ENCODE data around the gene PIP5K1C. TPM values are rescaled to one million over a fixed set of nuclear protein-coding genes. Genes with fewer than 3 reads are reported as not detected.

PIP5K1C gene
- total and polyA plus RNA-seq, 10 of the 15 experiments (the other 5 are each of a cell fraction or from before 2014, with no cell fraction given), result 0.39 to 19.6 (median 5.3) TPM

- no peak for FAIRE-seq
- Histone ChIP-seq H3K9ac (ENCODE audit: control insufficient read depth, insufficient read depth, low read length) (no peak overlapping the region), H3K4me1 (ENCODE audit: control insufficient read depth, insufficient read depth, low read length) (no peaks in the 10 kb centered on the region; the same call in 1 of the 2 replicates), H3K9me3 (replicated peaks; ENCODE audit: control insufficient read depth, insufficient read depth, low read length) (no peaks in the 10 kb centered on the region; the same call in 2 of the 3 replicates), H3K27ac (ENCODE audit: control insufficient read depth, insufficient read depth) (no peak overlapping the region), H3K4me3 (no peak overlapping the region), H3K36me3 (ENCODE audit: control insufficient read depth in 2 of 2, insufficient read depth in 2 of 2, low read length in 1 of 2) (no peaks in the 10 kb centered on the region; a peak in 1 of 4 replicates), H3K4me2 (ENCODE audit: control insufficient read depth, insufficient read depth) (no peak overlapping the region), H4K20me1 (ENCODE audit: control insufficient read depth, insufficient read depth) (no peaks in the 10 kb centered on the region), H3K27me3 (replicated peaks in 1 of 2; ENCODE audit: control insufficient read depth in 2 of 2, insufficient read depth in 2 of 2, low read length in 1 of 2) (no peaks in the 10 kb centered on the region), H3K79me2 (ENCODE audit: control insufficient read depth, insufficient read depth, low read length) (peaks cover 31% of the 10 kb centered on the region), H2AFZ (ENCODE audit: control insufficient read depth, low read depth, low read length) (no peak overlapping the region)
- ChIA-PET SMC1A (ENCODE audit: uncharacterized antibody, unreplicated experiment) (no interaction called here), RAD21 (ENCODE audit: unreplicated experiment) (no interaction called here), CTCF (no interaction called here), POLR2A (interaction anchor here (0.5 to 0.6 kb wide), 2 partner anchors 489 to 1135 kb away, joined by 3 to 4 read pairs; no protein-coding TSS in a partner anchor)
- TF ChIP-seq NKRF (conservative IDR thresholded peaks at IDR 0.05) (no peak), ZBTB11 (CRISPR knock-in tag; IDR thresholded peaks at IDR 0.05) (no peak), JUND (IDR thresholded peaks at IDR 0.05; ENCODE audit: low read depth, low read length) (no peak), TBL1XR1 (IDR thresholded peaks at IDR 0.05; ENCODE audit: low read depth, low read length) (no peak)
- no TSS peak for BruUV-seq (replicated peaks)
- WGBS (ENCODE audit: insufficient coverage, insufficient replicate concordance, low lambda C conversion rate, missing lambda C conversion rate), result 95% methylated on average over 40 of the region's 42 CpGs
- no peak for DNase-seq (ENCODE audit: low read depth, low spot score)
- in situ Hi-C loops (cut with MboI), result no loop called here
- intact Hi-C loops (cut with micrococcal nuclease; ENCODE audit: unreplicated experiment), result no loop called here
- ATAC-seq, result no peak
These were observed 5.7 kb downstream of the PIP5K1C start for GRCh38 chr19:3694361-3695123.
